ENCODE data around the gene DDX39B. TPM values are rescaled to one million over a fixed set of nuclear protein-coding genes. Genes with fewer than 3 reads are reported as not detected.

The DDX39B gene
- total and polyA plus RNA-seq, 9 of the 15 experiments (the other 6 are each of a cell fraction or from before 2014, with no cell fraction given) = 479 to 869 (median 592) TPM

DNA sequence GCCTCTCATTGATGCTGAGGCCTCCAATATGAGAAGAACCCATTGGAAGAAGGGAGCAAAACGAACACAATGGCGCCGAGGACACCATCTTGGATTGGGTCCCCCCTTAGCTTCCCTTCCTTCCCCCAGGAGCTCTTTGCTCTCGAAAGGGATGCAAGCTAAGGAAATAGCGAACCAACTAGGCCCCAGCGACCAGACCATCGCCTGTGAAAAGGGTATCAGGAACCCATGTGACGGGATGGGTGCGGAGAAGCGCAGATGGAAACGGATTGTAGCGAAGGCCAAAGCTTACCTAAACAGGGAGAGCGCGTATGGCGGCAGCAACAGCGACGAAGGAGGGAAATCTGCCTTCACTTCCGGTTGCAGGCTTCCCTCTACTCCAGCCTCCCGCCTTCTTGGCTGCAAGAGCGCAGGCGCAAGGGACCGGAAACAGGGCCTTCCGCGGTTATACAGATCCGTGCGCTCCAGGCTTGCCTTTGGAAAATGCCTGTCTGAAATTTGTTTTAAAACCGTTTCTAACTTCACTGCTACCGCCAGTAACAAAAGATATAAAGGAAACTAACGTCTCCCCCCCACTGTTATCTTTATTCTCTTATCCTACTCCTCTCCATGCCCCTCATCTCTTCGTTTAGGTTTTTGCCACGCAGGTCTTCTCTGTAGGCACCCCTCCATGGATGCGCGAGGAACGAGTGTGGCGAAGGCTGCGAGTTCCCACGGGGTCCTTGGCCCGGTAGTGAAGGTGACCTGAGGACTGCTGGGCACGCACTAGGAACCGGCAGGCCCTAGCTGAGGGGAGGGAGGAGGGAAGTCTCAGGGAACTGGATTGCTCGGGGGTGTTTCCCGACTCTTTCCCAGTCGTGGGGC lies at the start of gene DDX39B (continued):
- peak; percentile 98 for TF ChIP-seq MYC (IDR thresholded peaks at IDR 0.05; ENCODE audit: low read depth, low read length)
- 0 out of 2 replicates have a peak, but pooled peaks have one; percentile 40 for TF ChIP-seq MYC (CRISPR knock-in tag; IDR thresholded peaks at IDR 0.05; ENCODE audit: borderline replicate concordance, low read depth)
- peak; percentile 94 for TF ChIP-seq THRB (CRISPR knock-in tag; conservative IDR thresholded peaks at IDR 0.05)
- no peak for TF ChIP-seq NFXL1 (CRISPR knock-in tag; IDR thresholded peaks at IDR 0.05)
- TF ChIP-seq, protein P1, sequence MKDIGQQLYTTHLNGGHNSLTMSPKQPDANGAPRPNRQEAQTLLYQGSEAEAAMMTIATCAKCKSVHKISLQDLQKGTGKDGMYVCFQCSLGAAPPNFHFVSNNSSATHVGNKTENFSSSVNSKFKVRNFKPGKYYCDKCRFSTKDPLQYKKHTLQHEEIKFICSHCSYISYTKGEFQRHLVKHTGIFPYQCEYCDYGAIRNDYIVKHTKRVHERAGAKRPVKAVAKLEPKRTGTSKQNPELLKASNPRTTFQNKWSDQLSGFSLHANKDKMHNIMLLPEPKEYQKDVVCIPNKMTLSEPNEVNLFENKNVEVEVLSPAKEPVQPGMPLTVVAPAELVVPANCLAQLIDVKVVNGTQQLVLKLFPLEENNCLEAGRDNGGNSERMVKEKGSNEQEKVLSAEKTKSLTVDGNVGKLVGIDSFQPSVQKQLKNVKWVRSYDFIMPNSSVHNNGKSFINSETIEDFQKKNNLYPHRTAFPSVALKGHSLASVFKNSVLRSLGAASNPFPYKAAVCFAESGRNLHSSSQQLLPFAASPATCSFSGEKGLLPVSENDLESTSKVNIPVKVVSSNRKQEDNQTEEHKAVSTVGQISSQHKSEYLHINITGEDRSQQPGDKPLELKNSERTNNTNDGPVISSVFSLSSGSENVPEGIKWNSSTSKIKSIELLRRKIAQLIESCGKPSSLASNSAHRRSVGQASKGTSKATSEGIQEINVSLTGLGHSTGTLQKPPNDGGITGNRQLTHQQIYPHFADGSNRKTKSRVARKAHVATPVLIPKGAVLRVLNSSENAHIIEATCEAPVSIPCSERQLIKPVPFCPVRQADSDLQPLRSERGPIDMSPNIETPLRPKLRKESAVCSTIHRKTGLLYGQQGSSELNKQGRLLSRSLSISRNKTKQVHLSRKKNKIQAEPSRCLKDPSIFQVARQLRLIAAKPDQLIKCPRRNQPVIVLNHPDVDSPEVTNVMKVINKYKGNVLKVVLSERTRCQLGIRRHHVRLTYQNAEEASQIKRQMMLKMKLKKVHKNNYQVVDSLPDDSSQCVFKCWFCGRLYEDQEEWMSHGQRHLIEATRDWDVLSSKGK (CRISPR knock-in tag; IDR thresholded peaks at IDR 0.05) = no peak
- peak; percentile 68 for TF ChIP-seq MXI1 (IDR thresholded peaks at IDR 0.05; ENCODE audit: low read depth, low read length)
- no peak for TF ChIP-seq PRPF4 (IDR thresholded peaks at IDR 0.05; ENCODE audit: insufficient read depth, low read depth, low read length, poor library complexity, severe bottlenecking)
- no peak for TF ChIP-seq ZNF695 (CRISPR knock-in tag; IDR thresholded peaks at IDR 0.05)
- no peak for TF ChIP-seq BDP1 (IDR thresholded peaks at IDR 0.05; ENCODE audit: insufficient read depth, insufficient read length)
- TF ChIP-seq NR3C1 (CRISPR knock-in tag; IDR thresholded peaks at IDR 0.05) = no peak
- peak; percentile 58; the same call in 1 of the 2 replicates for TF ChIP-seq EHMT2 (IDR thresholded peaks at IDR 0.05)
- TF ChIP-seq ELK1 (CRISPR knock-in tag; IDR thresholded peaks at IDR 0.05) = 0 out of 2 replicates have a peak, but pooled peaks have one; percentile 62
- TF ChIP-seq ZNF121 (CRISPR knock-in tag; conservative IDR thresholded peaks at IDR 0.05) = no peak
- 0 out of 2 replicates have a peak, but pooled peaks have one; percentile 63 for TF ChIP-seq ZNF76 (CRISPR knock-in tag; IDR thresholded peaks at IDR 0.05; ENCODE audit: borderline replicate concordance)
- TF ChIP-seq PTBP1 (IDR thresholded peaks at IDR 0.05; ENCODE audit: low read depth, low read length) = 0 out of 2 replicates have a peak, but pooled peaks have one; percentile 61
- no peak for TF ChIP-seq MCM2 (IDR thresholded peaks at IDR 0.05; ENCODE audit: low read depth)
- no peak for TF ChIP-seq CBFA2T3 (IDR thresholded peaks at IDR 0.05)
- TF ChIP-seq ATF7 (IDR thresholded peaks at IDR 0.05) = peak; percentile 72
- no peak for TF ChIP-seq MECOM (CRISPR knock-in tag; IDR thresholded peaks at IDR 0.05)
- TF ChIP-seq ZBTB43 (CRISPR knock-in tag; IDR thresholded peaks at IDR 0.05) = no peak
- no peak for TF ChIP-seq PCBP1 (IDR thresholded peaks at IDR 0.05; ENCODE audit: low read depth, low read length, poor library complexity, severe bottlenecking)
